Activated CD8-positive, alpha-beta memory T cell treated with anti-CD3 and anti-CD28 coated beads, Interleukin-2, amount 50 U/mL, for 1 hour (primary cell): ENCODE data around the gene BCAR3.
"Not testable (repeated sequence)": the region's sequence is repeated elsewhere in the genome, so short reads cannot be mapped to it uniquely, and the experiment has no call there.

ENCODE experiments used
- DNase-seq: peaks from one replicate; pipeline ENCODE4 v3.0.0-alpha.2; 2020; ENCODE audit errors: extremely low read depth

Gene BCAR3

DNA sequence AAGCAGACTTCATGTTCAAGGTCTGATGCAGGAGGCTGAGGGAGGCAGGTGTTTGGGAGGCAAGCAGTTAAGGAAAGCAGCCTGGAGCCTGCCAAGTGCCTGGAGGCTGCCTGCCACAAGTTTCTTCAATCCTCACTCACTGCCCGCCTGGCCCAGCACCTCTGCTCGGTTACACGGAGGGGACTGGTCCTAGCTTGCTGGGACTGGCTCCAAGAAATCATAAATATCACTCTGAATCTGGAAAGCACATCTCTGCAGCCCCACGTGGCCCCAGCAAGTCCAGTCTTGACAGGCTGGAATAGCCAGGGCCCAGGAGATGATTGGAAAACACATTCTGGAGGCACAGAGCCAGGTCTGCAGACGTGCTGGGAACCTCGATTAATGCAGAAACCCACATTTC lies 83.9 kb downstream of the BCAR3 start:
- no peak for DNase-seq

DNA sequence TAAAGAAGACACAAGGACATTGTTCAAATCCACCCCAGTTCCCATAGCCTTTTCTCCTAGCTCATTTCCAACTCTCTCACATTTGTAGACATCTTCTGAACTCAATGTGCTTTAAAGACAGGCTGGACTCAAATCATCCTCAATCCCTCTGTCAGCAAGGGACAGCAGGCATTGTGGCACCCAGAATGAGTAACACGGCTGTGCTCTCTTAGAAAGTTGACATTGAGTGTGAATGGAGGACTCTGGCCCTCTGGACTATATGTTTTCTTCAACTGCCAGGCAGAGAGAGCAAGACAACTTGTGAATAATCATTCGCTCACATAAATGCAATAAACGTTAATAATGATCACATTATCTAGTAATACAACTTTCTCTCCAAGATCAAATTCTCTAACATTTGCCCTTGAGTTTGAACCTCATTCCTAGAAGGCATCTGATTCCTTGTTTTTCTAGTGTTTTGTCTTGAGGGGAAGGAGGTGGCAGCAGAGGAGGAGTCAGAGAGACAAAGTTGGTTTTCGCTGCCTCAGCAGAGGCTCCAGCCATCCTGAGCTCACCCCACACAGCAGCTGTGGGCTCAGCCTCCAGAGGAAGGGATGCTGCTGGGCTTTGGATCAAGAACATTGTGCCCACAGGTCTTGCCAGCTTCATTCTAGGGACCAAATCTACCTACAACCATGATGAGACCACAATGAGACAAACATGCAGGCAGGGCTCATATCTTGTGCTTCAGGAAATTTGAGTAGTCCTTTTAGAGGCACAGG lies 85.1 kb downstream of the BCAR3 start:
- no peak for DNase-seq

- DNase-seq: no peak
These were observed 85.9 kb downstream of the BCAR3 start for GRCh38 chr1:93595743-93596142.

DNA sequence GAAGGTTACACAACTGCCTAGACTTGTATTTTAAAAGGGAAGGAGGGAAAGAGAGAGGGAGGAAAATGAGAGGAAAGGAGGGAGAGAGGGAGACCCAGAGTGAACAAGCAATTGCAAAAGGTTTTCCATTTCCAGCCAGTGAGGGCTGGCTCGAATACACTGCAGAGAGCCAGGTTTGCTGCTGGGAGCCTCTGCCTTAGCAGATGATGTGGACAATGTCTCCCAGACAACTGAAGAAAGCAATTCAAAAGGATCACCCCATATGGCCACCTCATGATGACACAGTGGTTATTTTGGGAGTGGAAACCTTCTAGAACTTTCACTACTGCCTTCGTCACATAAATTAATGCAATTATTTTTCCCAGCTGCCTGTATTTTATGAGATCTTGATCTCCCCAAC lies 86.4 kb downstream of the BCAR3 start:
- no peak for DNase-seq

DNA sequence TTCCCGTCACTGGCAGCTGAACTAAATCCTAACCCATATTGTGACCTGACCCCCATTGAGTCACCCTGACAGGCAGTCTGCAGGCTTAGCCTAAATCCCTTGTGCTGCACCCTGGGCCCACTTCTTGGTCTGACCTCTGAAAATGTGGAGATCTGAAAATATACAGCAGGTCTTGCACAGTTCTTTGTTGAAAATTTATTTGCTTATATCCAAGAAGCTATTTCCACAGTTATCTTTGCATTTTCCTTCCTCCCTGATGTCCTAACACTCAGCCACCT lies 87.1 kb downstream of the BCAR3 start:
- DNase-seq: no peak

DNA sequence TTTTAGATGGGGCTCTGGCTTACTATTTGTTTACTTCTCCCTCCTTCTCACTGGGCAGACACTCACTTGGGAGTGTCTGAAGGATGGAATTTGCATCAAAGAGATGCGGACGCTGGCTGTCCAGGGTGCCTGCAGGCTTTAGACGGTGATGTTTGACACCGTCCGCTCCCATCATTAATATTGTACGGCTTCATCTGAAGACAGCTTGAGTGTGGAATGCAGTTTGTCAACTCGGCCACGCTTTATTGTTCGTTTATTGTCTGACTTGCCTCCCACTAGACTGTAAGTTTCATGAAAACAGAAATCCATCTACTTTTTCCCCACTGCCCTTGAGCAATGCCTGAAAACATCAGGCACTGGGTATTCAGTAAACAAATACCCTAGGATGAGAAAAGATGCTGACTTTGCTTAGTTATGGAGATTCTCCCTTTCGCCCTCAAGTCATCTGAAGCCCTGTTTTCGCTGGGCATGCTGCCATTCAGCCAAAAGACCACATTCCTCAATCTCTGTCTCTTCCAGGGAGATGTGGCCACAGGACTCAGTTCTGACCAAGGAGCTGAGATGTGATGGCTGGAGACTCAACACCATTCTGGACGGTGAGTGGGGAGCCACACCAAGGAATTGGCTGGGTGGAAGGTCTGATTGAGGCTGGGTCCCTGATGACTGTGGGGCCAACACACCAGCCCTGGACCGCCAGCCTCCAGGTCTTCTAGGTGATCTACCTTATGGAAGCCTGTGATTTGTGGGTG lies 87.6 kb downstream of the BCAR3 start:
- no peak for DNase-seq

GRCh38 chr1:93592551-93592949 lies 89.1 kb downstream of the BCAR3 start:
- no peak for DNase-seq

GRCh38 chr1:93591676-93592550 lies 89.7 kb downstream of the BCAR3 start:
- no peak for DNase-seq

- not testable (repeated sequence) for DNase-seq
These were observed 90.4 kb downstream of the BCAR3 start for GRCh38 chr1:93591291-93591675.

DNA sequence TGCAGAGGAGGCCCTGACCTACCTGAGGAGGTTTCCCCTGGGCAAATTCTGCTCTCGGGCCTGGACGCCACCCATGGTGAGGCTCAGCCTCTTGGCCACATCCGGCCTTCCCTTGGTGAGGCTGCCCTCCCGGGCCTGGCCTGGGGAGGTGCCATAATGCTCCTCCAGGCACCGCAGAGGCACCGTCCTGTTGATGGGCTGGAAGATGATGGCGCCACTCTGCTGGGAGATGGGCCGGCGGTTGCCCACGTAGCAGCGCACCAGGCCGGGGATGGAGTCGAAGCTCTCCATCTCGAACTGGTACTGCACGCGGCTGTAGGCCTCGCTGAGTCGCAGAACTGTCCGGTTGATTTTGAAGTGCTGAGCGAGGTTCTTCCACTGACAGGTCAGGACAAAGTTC lies 92.7 kb downstream of the BCAR3 start:
- no peak for DNase-seq

DNA sequence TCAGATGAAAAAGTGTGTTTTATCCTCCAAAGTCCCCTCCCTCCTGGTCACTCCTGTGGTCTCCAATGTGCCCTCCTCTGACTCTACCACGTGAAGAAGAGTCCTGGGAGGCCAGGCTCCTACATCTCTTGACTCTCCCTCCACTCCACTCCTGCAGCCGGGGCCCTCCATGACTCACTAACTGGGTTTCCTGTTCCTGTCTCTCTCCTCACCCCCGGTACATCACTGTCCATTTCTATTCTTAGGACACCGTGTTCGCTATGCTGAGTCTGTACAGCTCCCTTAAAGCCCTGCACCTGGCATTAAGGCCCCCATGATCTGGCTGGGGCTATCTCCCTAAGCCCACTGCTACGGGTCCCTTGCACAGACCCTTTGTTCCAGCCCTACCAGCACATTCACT lies 93.4 kb downstream of the BCAR3 start:
- no peak for DNase-seq

DNA sequence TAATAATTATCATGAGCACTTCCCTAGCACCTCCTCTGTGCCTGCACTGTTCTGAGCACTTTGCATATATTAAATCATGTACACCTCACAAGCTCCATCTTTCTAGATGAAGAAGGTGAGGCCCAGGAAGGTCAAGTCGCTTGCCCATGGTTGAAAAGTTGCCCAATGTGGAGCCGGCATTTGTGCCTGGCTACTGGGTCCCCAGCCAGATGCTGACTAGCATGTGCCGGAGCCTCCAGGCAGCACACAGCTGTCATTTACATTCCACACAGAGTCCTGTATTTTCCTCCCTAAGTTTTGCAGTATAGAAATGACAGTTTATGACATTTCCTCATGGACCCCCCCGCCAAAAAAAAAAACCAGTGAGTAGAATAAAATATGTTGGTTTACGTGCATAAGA lies 94.3 kb downstream of the BCAR3 start:
- DNase-seq: no peak

DNA sequence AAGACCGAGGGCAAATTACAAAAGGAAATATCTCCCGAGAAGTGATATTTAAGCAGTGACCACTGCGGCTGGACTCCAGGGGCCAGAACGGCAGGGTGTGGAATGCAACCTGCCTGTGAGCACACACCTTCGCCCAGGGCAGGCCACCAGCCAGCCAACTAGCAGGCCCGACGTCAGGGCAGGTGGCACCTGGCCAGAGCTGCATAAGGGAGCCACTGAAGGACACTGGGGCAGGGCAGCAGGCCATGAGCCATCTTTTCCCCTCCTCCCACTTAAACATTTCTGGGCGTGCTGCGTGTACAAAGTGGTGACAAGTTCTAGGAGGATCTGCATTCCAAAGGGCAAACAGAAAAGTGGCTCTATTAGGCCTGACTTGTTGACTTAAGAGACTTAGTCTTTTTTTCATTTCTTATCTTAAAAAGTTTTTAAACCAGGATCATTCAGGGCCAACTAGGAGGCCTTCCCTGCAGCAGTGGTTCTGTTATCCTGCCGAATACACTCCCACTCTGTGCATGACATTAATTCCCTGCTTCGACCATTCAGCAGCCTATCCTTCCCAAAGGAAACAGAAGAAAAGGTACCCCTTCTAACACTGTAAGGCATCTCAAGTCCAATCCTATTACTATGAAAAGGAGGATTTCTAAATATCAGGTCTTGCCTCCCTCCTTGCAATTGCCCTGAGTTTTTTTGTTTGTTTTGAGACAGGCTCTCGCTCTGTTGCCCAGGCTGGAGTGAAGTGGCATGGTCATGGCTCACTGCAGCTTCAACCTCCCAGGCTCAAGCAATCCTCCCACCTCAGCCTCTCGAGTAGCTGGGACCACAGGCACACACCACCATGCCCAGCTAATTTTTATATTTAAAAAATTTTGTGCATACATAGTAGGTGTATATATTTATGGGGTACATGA lies 96.3 kb downstream of the BCAR3 start:
- DNase-seq: no peak

GRCh38 chr1:93584261-93585003 lies 97.2 kb downstream of the BCAR3 start:
- no peak for DNase-seq

- no peak for DNase-seq
These were observed 99.5 kb downstream of the BCAR3 start for GRCh38 chr1:93581917-93582850.

- DNase-seq: no peak
These were observed 101.7 kb downstream of the BCAR3 start for GRCh38 chr1:93579891-93580290.

GRCh38 chr1:93578911-93579825 lies 102.5 kb downstream of the BCAR3 start:
- DNase-seq: no peak

GRCh38 chr1:93578433-93578830 lies 103.2 kb downstream of the BCAR3 start:
- DNase-seq: no peak
